ENCODE measurements around the gene ZBTB16. TPM values are rescaled to one million over a fixed set of nuclear protein-coding genes. Genes with fewer than 3 reads are reported as not detected.

Gene ZBTB16
- total and polyA plus RNA-seq, 2 donors (not counting 3 experiments of a cell fraction or from before 2014, with no cell fraction given) = 9.8 to 20.3 TPM

DNA sequence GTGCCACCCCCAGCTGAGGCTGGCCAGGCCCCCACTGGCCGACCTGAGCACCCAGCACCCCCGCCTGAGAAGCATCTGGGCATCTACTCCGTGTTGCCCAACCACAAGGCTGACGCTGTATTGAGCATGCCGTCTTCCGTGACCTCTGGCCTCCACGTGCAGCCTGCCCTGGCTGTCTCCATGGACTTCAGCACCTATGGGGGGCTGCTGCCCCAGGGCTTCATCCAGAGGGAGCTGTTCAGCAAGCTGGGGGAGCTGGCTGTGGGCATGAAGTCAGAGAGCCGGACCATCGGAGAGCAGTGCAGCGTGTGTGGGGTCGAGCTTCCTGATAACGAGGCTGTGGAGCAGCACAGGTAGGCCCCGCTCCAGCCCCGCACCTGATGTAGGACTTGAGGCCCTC, 4.7 kb downstream of the ZBTB16 start:
- DNase-seq (ENCODE audit: low read depth, low spot score) (no peak), FAIRE-seq (no peak)
- CTCF ChIA-PET = no interaction called here
- Histone ChIP-seq H3K27ac (ENCODE audit: insufficient read depth, low read depth, low read length) (no peak overlapping the region), H3K9me3 (replicated peaks; ENCODE audit: control insufficient read depth, insufficient read depth, low read length) (no peaks in the 10 kb centered on the region), H3K4me1 (ENCODE audit: control insufficient read depth, extremely low read depth, insufficient read depth, low read length) (peaks cover 4% of the 10 kb centered on the region), H3K36me3 (ENCODE audit: control insufficient read depth in 2 of 2, extremely low read depth in 1 of 2, insufficient read depth in 2 of 2, low read length in 2 of 2) (peaks cover 2 to 22% of the 10 kb centered on the region in 2 experiments), H3K79me2 (ENCODE audit: control insufficient read depth, insufficient read depth, low read length) (peaks cover 6% of the 10 kb centered on the region), H2AFZ (ENCODE audit: low read depth, low read length) (no peak overlapping the region), H3K27me3 (ENCODE audit: control insufficient read depth in 2 of 2, insufficient read depth in 2 of 2, low read length in 2 of 2) (no peaks in the 10 kb centered on the region), H3K4me2 (ENCODE audit: insufficient read depth, low read length) (no peak overlapping the region), H4K20me1 (replicated peaks; ENCODE audit: control insufficient read depth, extremely low read depth, insufficient read depth, low read length) (no peaks in the 10 kb centered on the region), H3K9ac (replicated peaks; ENCODE audit: extremely low read depth, insufficient read depth, low read length) (no peak overlapping the region), H3K9me1 (replicated peaks; ENCODE audit: control insufficient read depth, extremely low read depth, insufficient read depth, low read length) (no peaks in the 10 kb centered on the region), H3K4me3 (replicated peaks in 1 of 3; ENCODE audit: insufficient read depth in 1 of 3, low read depth in 1 of 3, low read length in 3 of 3) (no peak overlapping the region)
- dilution Hi-C loops (cut with MboI; ENCODE audit: extremely low pct_ligation_motif_present, low sequenced_read_pairs) = no loop called here
- POLR2A ChIA-PET = no interaction called here
- TF ChIP-seq JUN (IDR thresholded peaks at IDR 0.05; ENCODE audit: borderline replicate concordance, insufficient read depth, insufficient read length, low read depth) (no peak), POLR2AphosphoS5 (IDR thresholded peaks at IDR 0.05; ENCODE audit: insufficient read depth, low read depth, low read length) (no peak), FOS (IDR thresholded peaks at IDR 0.05; ENCODE audit: borderline replicate concordance, insufficient read depth, low read length) (no peak), GATA2 (IDR thresholded peaks at IDR 0.05; ENCODE audit: insufficient read depth, insufficient read length, low read depth, low read length) (no peak), POLR2A (IDR thresholded peaks at IDR 0.05; ENCODE audit: low read depth, low read length) (no peak), MYC (IDR thresholded peaks at IDR 0.05; ENCODE audit: low read depth, low read length) (no peak), EZH2 (IDR thresholded peaks at IDR 0.05; ENCODE audit: borderline replicate concordance, low read depth, low read length, severe bottlenecking) (no peak)
- TF ChIP-seq, protein P1, sequence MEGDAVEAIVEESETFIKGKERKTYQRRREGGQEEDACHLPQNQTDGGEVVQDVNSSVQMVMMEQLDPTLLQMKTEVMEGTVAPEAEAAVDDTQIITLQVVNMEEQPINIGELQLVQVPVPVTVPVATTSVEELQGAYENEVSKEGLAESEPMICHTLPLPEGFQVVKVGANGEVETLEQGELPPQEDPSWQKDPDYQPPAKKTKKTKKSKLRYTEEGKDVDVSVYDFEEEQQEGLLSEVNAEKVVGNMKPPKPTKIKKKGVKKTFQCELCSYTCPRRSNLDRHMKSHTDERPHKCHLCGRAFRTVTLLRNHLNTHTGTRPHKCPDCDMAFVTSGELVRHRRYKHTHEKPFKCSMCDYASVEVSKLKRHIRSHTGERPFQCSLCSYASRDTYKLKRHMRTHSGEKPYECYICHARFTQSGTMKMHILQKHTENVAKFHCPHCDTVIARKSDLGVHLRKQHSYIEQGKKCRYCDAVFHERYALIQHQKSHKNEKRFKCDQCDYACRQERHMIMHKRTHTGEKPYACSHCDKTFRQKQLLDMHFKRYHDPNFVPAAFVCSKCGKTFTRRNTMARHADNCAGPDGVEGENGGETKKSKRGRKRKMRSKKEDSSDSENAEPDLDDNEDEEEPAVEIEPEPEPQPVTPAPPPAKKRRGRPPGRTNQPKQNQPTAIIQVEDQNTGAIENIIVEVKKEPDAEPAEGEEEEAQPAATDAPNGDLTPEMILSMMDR (IDR thresholded peaks at IDR 0.05; ENCODE audit: extremely low read depth in 1 of 2, insufficient read depth in 1 of 2, low read depth in 1 of 2, low read length in 2 of 2) = no peak
- TF ChIP-seq, protein P2, sequence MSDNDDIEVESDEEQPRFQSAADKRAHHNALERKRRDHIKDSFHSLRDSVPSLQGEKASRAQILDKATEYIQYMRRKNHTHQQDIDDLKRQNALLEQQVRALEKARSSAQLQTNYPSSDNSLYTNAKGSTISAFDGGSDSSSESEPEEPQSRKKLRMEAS (IDR thresholded peaks at IDR 0.05; ENCODE audit: insufficient read depth, insufficient read length) = no peak
- no TSS peak for BruUV-seq (replicated peaks)
- intact Hi-C loops (cut with micrococcal nuclease) = no loop called here

Data from endothelial cell of umbilical vein (primary cell).